OCI-LY1 (cell line): ENCODE data around the gene CSAG3.

Source experiments
- H2AFZ ChIP-seq: fragments of 200-600 bp; sonication (generic), shearing (Covaris generic); 2 replicates; pipeline ENCODE4 v1.6.0; 2014; ENCODE audit warnings: antibody characterized with exemption, mild to moderate bottlenecking, low read length
- H3F3A ChIP-seq: fragments of 200-600 bp; sonication (generic), shearing (Covaris generic); 2 replicates; pipeline ENCODE4 v1.6.0; 2014; ENCODE audit warnings: mild to moderate bottlenecking, antibody characterized with exemption, low read length, moderate library complexity; ENCODE audit not compliant: insufficient read depth
- H3K27ac ChIP-seq: fragments of 200-600 bp; sonication (generic); 2 replicates; pipeline ENCODE4 v1.5.1; 2014; ENCODE audit warnings: low read length, mixed run types, mild to moderate bottlenecking, low read depth; ENCODE audit not compliant: poor library complexity, severe bottlenecking
- H3K27me3 ChIP-seq: fragments of 200-600 bp; sonication (generic); 2 replicates; pipeline ENCODE4 v1.6.0; 2014; ENCODE audit warnings: antibody characterized with exemption, mild to moderate bottlenecking, low read length, moderate library complexity; ENCODE audit not compliant: insufficient read depth
- H3K36me3 ChIP-seq: fragments of 200-600 bp; sonication (generic); 2 replicates; pipeline ENCODE4 v1.6.1; 2014; ENCODE audit warnings: mild to moderate bottlenecking, antibody characterized with exemption, low read length, moderate library complexity, mixed read lengths; ENCODE audit not compliant: insufficient read depth
- H3K4me1 ChIP-seq: fragments of 200-600 bp; sonication (generic); 2 replicates; pipeline ENCODE4 v1.5.1; 2014; ENCODE audit warnings: mild to moderate bottlenecking, low read length, moderate library complexity; ENCODE audit not compliant: insufficient read depth, severe bottlenecking
- H3K4me2 ChIP-seq: fragments of 200-600 bp; sonication (generic), shearing (Covaris generic); 2 replicates; pipeline ENCODE4 v1.6.1; 2014; ENCODE audit warnings: low read length
- H3K4me3 ChIP-seq: fragments of 200-600 bp; sonication (generic); 2 replicates; pipeline ENCODE4 v1.5.1; 2014; ENCODE audit warnings: low read length, low read depth, mild to moderate bottlenecking, mixed read lengths; ENCODE audit not compliant: poor library complexity, severe bottlenecking
- H3K79me2 ChIP-seq: fragments of 200-600 bp; shearing (Covaris generic); 2 replicates; pipeline ENCODE4 v1.6.1; 2016; ENCODE audit warnings: mixed run types, low read length, mixed read lengths; ENCODE audit not compliant: insufficient read depth
- H3K9ac ChIP-seq: fragments of 200-600 bp; sonication (generic), shearing (Covaris generic); 2 replicates; pipeline ENCODE4 v1.6.1; 2014; ENCODE audit warnings: mild to moderate bottlenecking, low read length, mixed read lengths
- H3K9me2 ChIP-seq: fragments of 200-600 bp; sonication (generic), shearing (Covaris generic); 2 replicates; pipeline ENCODE4 v1.6.1; 2014; ENCODE audit warnings: low read depth, mild to moderate bottlenecking, low read length, mixed read lengths
- H3K9me3 ChIP-seq: fragments of 200-600 bp; shearing (Covaris generic); 2 replicates; pipeline ENCODE4 v1.6.1; 2014; ENCODE audit warnings: low read length, mixed read lengths
- H4K20me1 ChIP-seq: fragments of 200-600 bp; sonication (generic), shearing (Covaris generic); 2 replicates; pipeline ENCODE4 v1.6.0; 2016; ENCODE audit warnings: mild to moderate bottlenecking, low read length; ENCODE audit not compliant: insufficient read depth
- CTCF ChIP-seq: fragments of 200-600 bp; sonication (generic), shearing (Covaris generic); IDR thresholded peaks from 2 replicates; pipeline ENCODE4 v1.5.1; 2017; ENCODE audit warnings: mild to moderate bottlenecking, antibody characterized with exemption, low read length, moderate library complexity, mixed read lengths
- EZH2 ChIP-seq: fragments of 200-600 bp; sonication (generic), shearing (Covaris generic); IDR thresholded peaks from 2 replicates; pipeline ENCODE4 v1.8.0; 2017; ENCODE audit warnings: borderline replicate concordance, mixed run types, mild to moderate bottlenecking, antibody characterized with exemption, low read length, moderate library complexity, mixed read lengths

CSAG3 gene

GRCh38 chrX:152806035-152806434 lies 47.0 kb downstream of the CSAG3 start:
- H3K79me2 ChIP-seq = no peaks in the 10 kb centered on the region
- no peak overlapping the region for H3K4me3 ChIP-seq
- TF ChIP-seq EZH2 (no peak), CTCF (no peak)
- H3K36me3 ChIP-seq = no peaks in the 10 kb centered on the region
- no peak overlapping the region for H3K27ac ChIP-seq
- no peak overlapping the region for H3K9ac ChIP-seq
- H3K4me1 ChIP-seq = no peaks in the 10 kb centered on the region
- H3K4me2 ChIP-seq = no peak overlapping the region
- no peaks in the 10 kb centered on the region for H4K20me1 ChIP-seq
- H2AFZ ChIP-seq = no peak overlapping the region
- no peaks in the 10 kb centered on the region for H3F3A ChIP-seq
- no peaks in the 10 kb centered on the region for H3K9me2 ChIP-seq
- H3K9me3 ChIP-seq = no peaks in the 10 kb centered on the region
- no peaks in the 10 kb centered on the region for H3K27me3 ChIP-seq
